Putamen (tissue), 1 donor: ENCODE measurements around the gene SLC49A4.

Experiments
- DNase-seq: peaks from one replicate; pipeline ENCODE4 v3.0.0-alpha.2; 2016; ENCODE audit warnings: low spot score

SLC49A4 gene

DNA sequence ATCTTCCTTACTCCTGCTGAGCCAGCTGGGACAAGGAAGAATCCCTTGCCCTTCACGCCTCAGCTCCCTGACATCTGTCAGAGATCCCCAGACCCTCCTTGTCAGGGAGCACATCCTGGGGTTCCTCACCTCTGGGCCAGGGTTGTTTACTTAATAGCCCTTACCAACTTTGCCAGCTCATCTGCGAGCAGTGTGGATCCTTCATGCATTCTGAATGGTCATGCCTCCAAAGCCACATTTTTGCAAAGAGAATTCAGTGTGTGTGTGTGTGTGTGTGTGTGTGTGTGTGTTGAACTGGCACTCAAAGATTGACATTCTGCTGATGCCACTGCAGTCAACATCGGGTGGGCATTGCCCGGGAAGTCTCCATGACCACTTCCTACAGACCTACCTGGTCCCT lies 112.6 kb downstream of the SLC49A4 start:
- no peak for DNase-seq

DNA sequence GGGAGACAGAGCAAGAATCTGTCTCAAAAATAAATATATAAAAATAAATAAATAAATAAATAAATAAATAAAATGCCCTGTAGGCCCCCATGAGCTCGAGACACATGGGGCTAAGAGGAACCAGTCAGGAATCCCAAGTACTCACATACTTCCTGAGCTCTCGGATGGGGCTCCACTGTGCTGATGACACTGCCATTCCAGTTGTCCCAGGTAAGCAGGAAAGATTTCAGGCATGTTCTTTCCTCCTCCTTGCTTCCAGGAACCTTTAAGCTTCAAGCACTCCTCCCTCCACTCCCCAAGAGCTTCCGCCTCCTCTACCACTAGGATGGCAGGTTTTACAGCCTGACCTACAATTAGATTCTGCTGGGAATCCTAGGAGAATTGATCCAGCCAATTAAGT lies 113.4 kb downstream of the SLC49A4 start:
- no peak for DNase-seq

DNA sequence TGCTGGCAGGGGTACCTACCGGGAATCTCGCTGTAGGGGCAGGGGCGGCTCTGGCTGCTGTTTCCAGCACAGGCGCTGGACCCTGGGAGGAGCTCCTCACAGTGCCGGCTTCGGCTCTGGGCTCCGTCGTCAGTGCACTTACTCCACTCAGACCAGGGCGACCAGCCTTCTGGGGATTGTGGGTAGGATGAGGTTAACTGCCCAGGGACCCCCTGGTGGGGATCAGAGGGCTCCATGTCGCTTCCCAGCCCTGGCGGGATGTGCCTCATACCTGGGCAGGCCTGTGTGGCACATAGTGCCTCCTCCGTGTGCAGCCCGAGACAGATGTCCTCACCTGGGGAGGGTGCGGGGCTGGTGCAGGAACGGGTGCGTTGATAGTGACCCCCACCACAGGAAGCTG lies 117.0 kb downstream of the SLC49A4 start:
- no peak for DNase-seq

DNA sequence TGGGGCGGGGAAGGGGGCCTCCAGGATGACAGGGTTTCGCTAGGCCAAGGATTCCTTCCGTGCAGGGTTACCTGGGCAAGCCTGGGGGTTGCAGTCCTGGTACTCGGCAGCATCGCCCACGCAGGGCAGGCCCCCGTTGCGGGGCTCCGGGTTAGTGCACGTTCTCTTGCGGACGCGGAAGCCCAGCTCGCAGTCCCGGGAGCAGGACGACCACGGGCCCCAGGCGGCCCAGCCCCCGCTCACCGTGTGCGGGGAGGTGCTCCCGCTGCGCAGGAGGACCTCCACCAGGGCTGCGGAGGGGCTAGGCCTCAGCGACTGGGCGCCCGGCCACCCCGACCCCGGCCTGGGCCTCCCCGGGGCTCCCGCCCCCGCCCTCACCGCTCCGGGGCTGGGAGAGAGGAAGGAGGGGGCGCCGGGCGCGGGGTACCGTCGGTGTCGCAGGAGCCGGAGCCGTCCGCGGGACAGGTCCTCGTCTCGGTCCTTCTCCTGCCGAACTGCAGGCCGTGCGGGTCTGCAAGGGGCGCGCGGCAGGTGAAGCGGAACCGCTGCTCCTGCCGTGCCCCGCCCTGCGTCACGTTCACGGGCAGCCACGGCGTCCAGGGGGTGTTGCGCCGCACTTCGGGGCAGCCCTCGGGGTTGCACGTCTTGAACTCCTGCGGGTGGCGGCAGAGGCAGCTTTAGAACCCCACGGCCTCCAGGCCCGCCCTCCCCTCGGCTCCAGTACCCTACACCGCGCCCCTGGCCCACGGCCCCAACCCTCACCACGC lies 118.1 kb downstream of the SLC49A4 start:
- DNase-seq: no peak

DNA sequence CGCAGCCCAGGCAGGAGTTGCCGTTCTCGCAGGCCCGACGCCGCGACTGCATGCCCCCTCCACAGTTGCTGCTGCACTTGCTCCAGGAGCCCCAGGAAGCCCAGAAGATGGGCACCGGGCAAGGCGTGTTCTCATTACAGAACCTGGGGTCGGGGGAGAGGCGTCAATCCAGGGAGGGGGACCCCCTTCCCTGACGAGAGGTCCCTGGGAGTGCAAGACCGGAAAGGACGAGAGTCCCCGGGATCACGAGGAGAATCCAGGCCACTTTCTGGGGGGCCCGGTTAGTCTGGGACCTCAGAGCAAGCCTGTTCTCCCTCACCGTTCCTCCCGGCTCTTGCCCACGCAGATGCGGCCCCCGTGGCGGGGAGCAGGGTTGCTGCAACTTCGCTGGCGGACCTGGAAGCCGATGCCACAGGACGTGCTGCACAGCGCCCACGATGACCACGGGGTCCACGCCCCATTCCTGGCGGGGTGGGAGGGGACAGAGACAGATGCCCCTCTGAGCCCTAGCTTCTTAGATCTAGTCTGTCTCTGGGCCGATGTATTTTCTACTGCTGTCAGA lies 118.8 kb downstream of the SLC49A4 start:
- DNase-seq: no peak

DNA sequence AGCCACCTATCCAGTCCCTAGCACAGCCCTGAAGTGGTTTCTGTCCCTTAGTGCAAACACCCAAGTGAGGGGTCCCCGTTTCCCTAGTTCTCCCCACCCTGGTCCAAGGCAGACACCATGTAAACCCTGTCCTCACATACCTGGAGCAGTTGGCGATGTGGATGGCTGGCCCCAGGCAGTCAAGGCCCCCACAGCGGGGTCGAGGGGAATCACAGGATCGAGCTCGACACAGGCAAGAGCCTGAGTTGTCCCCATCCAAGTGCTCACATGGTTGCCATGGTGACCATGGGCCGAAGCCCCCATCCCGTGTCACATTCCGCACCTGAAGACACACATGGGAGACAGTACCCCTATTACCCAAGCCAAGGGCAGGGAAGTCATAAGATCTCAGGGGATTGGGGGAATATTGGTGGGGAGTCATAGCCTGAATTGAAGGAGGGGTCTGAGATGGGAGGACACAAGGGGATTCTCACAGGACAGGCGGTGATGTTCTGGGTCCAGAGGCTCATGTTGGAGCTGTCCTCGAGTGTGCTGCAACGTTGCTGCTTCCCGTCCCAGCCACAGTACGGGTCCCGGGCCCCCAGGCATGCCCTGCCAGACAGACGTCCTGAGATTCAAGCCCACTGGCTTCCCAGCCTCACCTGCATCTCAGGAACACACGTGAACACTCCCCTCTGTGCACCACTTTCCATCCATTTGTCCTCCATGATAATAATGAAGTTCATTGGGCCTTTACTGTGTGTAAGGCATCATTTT lies 120.6 kb downstream of the SLC49A4 start:
- no peak for DNase-seq

DNA sequence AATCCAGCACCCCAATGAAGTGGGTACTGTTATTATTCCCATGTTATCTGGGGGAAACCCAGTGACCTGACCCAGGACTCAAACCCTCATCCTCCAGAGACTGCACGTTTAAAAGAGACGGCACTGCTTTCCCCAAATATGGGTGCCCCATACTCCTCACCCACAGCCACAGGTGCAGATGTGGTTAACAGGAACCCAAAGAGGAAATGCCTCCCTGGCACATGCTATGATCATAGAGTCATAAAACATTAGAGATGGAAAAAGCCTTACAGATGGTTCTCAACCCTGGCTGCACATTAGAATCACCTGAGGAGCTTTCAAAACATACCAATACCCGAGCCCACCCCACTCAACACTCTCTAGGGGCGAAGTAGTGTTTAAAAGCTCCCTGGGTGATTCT lies 121.2 kb downstream of the SLC49A4 start:
- no peak for DNase-seq

DNA sequence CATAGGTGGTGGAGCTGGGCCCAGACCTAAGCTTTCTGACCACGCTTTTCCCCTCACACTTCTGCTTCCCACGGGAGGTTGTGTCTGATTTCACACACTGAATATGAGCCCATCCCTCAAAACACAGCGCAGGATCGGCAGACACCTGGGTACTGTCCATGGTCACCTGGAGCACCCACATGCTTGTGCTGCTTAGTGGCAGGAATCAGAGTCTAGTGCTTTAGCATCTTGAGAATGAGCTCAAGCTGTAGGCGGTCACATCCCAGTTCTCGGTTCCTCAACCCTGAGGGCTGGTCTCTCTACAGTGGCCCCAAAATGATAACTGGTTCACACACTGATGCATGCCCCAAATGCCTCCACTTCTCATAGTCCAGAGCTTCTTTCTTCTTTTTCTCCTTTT lies 121.7 kb downstream of the SLC49A4 start:
- no peak for DNase-seq

DNA sequence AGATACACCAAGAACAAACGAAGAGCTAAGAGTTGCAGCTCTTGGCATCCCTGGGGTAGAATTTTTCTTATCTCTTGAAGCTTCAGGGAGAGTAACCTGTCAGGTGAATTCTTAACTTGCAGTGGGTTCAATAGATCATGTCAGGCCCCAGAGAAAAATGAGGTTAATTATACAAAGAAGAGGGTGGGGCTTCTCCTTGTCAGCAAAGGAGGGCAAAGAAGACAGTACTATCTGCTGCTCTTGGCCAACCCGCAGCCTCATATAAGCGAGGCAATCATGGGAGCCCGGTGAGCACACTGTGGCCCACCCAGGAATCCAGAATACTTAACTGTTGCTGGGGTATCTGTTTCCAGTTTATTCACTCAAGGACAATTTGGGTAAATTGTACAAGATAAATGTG lies 122.5 kb downstream of the SLC49A4 start:
- no peak for DNase-seq

DNA sequence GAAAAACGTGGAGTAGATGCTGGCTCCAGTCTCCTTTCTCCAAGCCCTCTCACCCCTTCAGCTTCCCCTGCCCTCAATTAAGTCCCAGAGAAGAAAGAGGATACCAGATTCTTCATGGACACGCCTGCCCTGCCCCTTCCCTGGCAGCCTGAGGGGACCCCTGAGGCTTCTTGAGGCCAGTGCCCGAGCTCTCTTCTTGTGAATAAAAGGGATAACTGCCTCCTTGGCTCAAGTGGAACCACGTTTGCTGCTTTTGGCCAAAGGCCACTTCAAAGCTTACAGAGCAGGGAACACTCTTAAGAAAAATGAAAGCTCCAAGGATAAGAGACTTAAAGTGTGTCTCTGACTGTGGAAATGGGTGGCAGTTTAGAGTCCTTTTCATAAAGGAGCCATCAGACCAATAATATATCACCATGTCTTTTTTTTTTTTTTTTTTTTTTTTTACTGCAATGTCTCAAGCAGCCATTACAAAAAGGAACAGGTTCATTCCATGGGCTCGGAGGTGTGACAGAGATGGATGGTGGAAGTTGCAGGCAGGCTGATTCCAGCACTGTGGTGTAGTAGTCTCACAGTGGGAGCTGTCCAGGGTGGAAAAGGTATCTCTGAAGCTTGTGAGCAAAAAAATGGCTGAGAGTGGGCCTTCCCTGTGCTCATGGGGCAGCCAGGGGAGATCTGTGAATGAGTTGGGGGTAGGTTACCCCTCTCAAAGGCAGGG lies 123.9 kb downstream of the SLC49A4 start:
- DNase-seq: no peak

DNA sequence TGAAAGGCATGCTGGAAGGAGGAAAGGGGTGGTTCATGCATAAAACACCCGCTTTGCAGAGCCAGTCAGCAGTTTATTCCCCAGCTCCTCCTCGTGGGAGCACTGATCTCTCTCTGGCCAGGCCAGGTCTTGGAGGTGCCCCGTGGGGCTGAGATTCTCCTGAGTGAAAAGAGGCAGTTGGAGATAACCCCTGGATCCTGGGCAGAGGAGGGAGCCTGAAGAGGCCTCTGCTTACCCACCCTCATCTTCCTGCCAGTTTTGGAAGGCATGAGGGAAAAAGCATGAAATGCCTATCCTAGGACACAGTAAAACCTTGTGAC lies 124.4 kb downstream of the SLC49A4 start:
- no peak for DNase-seq

DNA sequence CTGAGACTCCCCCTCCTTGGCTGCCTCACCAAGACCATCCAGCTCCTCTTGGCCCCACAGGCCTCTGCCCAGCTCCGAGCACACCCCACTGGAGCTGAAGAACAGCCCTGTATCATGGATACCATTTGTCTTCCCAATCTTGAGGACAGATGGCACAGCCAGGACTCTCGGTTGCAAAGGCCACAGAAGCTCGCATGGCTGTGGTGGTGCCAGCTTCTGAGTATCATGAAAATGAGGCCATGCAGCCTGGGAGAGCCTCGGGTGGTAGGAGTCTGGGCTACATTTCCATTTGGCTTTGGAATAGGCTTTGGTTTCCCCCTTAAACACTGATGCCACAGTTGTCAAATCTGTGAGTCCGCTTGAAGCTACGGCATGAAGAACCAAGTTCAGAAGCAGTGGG lies 126.1 kb downstream of the SLC49A4 start:
- no peak for DNase-seq

DNA sequence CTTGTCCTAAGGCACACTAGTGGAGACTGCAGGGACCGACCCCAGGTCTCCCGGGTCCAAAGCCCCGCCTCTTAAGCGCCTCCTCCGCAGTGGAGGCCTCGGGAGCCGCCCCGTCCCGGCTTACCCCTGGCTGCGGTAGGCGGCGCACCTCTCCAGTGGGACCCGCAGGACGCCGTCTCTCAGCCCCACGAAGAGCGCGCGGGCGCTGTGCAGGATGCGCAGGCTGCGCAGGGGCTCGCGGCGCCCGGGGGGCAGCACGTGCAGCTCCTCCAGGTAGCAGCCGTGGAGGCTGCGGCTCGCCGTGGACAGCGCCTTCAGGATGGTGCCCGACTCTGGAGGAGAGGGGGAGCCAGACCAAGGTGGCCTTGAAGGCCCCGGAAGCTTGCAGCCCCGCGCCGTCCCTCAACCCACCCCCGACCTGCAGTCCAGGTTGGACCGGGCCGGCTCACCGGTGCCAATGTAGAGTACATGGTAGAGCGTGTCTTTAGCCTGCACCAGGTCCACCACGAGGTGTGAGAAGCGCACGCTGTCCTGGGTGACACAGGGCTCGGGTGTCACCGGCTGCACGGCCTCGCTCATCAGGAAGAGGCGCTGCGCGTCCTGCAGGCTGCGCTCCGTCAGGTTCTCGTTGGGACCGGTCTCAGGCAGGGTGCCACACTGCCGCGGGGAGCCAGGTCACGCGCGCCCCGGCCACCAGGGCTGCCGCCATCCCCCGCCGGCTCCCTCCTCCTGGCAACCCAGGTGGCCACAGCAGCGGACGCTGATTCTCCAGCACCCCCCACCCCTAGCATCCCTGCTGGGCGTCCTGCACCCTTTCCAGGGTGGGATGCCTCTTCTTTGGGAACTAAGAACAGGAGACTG lies 127.2 kb downstream of the SLC49A4 start:
- no peak for DNase-seq

DNA sequence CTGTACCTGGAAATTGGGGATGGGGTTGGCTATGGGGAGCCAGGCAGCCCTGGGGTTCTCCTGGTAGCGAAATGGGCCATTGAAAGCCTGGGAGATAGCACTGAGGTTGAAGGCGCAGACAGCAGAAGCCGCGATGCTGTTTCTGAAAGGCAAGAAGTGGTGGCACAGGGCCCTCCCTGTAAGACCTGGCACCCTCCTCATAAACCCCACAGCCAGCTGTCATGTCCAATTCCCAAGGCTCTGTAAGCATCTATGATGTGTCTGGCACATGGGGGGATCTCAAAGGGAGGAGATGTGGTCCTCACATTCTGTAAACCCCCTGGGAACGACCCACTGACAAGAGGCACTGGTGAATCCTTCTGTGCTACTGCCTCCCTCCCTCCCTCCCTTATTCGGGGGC lies 128.7 kb downstream of the SLC49A4 start:
- no peak for DNase-seq

DNA sequence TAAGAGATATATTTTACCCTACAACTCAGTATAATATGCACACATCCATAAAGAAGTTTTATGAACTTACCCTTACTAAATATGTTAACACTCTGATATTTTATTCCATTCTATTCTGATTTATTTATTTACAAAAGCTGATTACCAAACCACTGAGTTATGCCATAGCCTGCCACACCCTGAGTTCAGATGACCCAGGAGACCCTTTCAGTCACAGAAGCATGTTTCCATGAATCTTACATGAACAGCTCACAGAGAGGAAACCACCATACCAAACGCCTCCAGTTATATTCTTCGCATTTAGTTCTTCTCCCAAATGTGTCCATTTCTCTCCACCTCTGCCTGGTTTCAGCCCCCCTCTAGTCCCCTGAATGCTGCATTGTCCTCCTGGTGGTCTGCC lies 129.2 kb downstream of the SLC49A4 start:
- no peak for DNase-seq

DNA sequence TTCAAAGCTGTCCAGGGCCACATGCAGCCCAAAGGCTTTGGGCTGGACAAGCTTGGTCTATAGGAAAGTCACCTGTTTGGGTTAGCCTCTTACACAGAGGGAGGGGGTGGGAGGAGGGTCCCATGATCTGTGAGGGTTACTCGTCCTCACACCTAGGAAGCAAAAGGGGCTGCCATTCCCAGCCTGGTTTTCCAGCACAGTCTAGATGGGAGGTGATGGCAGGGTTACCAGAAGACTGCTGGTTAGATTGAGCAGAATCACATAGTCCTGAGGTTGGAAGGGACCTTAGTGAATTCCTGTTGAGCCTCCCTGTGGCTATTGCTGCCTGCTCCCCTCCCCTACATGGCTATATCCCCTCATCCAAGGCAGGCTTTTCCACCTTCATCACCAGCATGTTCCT lies 130.9 kb downstream of the SLC49A4 start:
- no peak for DNase-seq

DNA sequence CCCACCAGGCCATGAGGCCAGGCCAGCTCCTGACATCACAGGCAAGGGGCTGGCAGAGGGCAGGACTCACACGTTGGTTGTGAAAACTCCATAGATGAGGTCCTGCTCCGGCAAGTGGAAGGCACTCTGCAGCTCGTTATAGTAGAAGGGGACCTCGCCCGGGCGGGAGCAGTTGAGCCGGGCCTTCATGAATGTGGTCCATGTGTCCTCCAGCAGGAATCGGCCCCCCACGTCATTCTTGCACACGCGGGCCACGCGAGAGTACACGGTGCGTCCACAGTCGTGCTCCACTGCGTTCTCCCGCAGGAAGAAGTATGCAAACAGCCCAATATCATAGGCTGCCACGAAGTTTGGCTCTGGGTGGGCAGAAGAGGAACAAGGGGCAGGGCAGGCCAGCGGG lies 131.5 kb downstream of the SLC49A4 start:
- DNase-seq: no peak

DNA sequence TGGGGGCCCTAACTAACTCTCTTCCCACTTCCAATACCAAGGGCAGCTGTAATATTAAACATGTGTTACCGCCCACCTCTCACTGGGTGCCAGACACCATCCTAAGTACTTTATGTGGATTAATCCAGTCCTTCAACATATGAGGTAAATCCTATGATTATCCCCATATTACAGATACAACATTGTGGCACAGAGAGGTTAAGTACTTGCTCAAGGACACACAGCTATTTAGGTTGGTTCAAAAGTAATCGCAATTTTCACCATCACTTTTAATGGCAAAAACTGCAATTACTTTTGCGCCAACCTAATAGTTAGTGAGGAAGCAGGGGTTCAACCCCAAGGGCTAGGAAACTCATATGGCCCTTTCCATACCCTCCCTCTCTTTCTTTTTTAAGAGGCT lies 131.9 kb downstream of the SLC49A4 start:
- DNase-seq: no peak

DNA sequence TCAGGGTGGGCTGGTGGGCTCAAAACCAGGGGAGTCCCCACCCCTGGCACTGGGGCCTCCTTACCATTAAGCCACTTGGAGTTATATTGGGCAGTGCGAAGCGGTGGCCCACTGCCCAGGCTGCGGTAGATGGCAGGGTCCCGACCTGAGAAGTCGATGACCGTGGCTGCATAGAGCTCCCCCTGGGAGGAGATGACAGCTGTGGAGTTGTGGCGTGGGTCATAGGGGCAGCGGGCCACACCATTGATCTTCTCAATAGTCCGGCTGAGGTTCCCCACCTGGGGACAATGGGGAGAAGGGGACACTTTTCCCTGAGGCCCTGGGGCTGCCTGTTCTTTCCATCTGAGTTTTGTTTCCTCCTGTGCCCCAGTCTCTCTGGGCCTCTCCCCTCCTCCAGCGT lies 132.9 kb downstream of the SLC49A4 start:
- DNase-seq: no peak

DNA sequence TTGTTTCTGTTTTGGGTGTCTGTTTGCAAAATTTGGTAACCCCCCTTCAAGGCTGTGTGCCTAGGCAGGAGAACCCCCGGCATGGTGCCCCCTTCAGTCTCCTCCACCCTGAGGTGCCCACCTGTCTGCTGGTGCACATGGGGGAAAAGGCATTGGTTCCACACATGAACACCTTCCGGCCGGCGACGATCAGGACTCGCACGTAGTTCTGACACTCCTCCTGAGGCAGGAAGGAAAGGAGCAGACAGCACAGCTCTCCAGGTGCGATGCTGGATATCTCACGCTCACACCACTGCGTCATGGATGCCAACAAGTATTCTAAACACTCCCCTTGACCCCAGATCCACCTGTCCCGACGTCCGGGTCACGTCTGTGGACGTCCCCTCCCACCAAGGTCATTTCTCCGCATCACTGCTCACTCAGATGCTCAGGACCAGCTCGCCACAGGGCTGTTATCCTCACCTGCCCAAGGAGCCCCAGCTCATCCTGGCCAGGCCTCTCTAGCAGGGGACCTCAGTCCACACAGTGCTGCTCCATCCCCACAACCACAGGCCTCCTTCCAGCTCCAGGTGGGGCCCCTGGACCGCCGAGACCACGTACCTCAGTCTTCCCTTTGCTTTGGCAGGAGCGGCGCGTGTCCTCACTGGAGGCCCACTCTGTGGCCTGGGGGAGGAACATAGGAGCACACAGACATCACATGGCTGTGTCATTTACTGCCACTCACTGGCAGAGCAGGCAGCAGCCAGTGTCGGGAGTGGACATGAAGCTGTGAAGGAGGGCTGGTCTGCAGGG lies 133.7 kb downstream of the SLC49A4 start:
- no peak for DNase-seq
